Stimulated activated CD8-positive, alpha-beta memory T cell treated with anti-CD3 and anti-CD28 coated beads, Interleukin-4, amount 100 ng/mL, for 1 hour (primary cell): ENCODE measurements around the gene SARS2.
"Not testable (repeated sequence)": the region's sequence is repeated elsewhere in the genome, so short reads cannot be mapped to it uniquely, and the experiment has no call there.

Experiments
- DNase-seq, 2 donors: peaks; one replicate each; pipeline ENCODE4 v3.0.0-alpha.2; 2020; ENCODE audit warnings: low read depth in 2 of 2, low spot score in 1 of 2

The SARS2 gene

DNA sequence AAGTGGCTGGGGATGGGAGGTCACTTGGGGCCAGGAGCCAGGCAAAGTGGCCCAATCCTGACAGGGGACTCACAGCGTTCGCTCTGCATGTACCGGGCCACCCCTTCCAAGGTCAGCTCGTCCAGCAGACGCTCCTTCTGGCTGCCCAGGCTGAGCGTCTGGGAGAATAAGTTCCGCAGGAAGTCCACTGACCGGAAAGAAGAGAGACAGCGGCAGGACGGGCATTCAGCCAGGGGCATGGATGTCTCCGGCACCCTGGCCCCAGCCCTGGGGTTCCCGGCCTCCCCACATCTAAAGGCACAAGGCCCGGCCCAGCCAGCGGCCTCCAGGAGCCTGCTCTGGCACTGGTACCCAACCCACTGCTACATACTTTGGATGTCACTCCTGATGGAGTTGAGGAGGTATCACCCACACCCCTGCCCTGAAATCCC lies 37.2 kb downstream of the SARS2 start:
- no peak for DNase-seq

DNA sequence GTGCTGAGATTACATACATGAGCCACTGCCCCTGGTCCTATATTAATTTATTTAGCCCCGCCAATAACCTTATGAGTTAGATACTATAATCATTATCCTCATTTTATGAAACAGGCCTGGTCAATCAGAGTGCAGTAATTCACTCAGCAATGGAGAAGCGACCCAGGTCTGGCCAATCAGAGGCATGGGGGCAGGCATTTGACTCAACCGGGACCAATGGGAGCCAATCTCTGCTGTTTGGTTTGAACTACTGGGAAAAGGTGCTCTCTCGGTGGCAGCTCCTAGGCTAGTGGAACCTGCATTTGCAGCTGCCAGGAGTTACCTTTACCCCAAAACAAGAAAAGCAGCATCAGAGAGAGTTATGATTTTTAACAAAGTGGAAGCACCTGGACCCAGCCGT lies 37.7 kb downstream of the SARS2 start:
- DNase-seq = no peak

DNA sequence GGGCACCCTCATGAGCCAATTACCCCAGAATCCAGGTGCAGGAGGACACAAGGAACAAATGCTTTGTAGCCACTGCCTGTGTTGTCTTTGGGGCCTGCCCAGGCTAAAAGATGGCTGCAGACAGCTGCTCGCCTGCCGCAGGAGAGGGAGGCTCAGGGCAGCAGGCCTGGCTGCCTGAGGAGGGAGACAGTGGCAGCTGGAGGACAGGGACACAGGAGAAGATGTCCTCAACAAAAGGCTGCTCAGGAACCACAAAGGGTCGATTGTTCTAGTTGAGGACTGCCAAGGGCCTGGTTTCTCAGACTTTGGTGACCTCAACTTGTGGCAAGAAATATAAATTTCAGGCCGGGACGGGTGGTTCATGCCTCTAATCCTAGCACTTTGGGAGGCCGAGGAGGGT lies 38.8 kb downstream of the SARS2 start:
- no peak for DNase-seq

DNA sequence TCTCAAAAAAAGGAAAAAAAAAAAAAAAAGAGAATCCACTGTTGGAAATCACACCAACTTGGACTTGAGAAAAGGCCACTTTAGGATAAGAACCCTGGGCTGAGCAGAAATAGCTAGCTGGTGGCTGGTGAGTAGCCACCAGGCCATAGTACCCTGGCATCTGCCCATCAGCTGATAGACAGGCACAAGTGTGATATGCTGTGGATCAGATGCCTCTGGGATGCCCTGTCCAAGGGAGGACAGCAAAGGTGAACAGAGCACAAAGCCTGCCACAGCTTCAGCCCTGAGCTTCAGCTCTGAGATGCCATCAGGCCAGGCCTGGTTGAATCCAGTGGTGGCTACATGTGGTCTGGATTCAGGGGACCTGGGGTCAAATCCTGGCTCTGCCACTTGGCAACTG lies 39.9 kb downstream of the SARS2 start:
- no peak for DNase-seq

DNA sequence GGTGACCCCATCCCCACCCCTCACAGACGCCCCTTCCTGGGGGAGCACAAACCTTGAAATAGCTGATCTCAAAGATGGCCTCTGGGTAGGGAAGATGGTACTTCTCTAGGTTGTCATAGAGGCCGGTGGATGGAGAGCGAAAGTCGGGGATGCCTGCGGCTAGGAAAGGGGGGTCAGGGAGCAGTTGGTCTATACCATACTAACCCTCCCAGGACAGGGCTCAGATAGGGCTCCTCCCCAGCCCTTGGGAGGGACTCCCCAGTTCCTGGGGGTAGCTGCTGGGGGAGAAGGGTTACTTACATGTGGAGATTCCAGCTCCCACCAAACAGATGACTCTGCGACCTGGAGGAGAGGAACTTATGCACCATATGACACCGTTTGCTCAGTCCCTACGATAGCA lies 40.8 kb downstream of the SARS2 start:
- DNase-seq = no peak

DNA sequence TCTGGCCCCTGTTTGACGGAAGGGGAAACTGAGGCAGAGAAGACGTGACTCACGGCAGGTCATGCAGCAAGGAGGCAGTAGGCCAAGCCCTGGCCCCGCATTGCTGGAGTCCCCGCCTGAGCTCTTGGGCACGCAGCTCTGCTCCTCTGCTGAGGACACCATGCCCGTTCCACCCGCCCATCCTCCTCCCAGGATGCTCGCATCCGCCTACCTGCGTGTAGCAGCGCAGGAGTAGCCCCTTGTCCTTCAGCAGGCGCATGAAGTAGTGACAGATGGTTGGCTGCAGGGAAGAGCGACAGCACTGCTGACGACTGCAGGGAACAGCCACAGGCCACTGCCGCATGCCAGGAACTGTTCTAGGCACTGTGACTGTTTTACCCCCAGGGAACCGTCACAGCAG lies 41.7 kb downstream of the SARS2 start:
- DNase-seq = no peak

DNA sequence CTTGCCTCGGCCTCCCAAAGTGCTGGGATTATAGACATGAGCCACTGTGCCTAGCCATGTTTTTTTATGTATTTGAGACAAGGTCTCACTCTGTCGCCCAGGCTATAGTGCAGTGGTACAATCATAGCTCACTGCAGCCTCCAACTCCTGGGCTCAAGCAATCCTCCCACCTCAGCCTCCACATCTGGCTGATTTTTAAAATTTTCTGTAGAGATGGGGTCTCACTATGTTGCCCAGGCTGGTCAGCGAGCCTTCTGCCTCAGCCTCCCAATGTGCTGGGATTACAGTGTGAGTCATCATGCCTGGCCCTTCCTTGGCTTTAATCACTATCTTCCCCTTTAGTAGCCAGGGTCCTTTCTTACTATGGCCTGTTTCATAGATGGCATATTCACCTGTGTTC lies 45.9 kb downstream of the SARS2 start:
- not testable (repeated sequence) for DNase-seq

DNA sequence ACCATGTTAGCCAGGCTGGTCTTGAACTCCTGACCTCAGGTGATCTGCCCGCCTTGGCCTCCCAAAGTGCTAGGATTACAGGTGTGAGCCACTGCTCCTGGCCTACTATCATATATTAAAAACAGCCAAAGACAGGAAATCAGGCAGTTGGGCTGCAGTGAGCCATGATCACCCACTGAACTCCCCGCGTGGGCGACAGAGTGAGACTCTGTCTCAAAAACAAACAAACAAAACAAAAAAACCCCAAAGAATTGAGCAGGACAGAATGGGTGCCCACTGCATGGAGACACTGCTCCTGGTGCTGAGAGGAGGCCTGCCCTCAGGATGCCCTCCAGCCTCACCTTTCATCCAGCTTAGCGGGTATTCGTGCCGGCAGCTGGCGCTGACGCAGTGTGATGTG lies 47.3 kb downstream of the SARS2 start:
- no peak for DNase-seq

DNA sequence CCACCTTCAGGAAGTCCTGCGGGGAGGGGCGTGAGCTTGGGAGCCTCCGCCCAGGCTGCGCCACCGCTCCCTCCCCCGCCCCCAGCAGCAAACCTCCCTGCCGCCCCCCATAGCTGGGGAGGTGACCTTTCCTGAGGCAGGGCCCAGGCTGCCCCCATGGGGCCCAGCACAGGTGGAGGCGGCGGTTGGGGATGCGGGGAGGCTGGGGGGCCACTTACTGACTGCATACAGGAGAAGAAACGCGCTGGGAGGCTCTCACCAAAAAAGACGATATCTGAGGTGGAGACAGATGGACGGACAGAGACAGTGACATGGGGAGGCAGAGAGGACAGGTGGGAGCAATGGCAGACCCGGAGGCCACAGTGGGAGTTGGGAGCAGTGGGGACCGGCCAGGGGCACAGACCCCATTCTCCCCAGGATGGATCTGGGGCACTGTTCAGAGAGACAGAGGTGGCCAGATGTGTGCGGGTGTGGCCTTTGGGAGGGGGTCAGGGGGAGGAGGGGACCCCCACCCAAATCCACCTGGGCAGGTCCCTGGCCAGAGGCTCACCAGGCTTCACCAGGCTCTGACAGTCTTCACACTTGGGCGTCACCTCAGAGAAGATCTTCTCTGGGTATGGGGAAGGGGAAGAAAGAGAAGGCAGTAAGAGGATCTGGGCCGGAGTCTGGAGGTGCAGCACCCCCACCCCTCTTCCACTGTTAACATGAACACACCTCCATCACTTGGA lies 49.5 kb downstream of the SARS2 start:
- DNase-seq = no peak

DNA sequence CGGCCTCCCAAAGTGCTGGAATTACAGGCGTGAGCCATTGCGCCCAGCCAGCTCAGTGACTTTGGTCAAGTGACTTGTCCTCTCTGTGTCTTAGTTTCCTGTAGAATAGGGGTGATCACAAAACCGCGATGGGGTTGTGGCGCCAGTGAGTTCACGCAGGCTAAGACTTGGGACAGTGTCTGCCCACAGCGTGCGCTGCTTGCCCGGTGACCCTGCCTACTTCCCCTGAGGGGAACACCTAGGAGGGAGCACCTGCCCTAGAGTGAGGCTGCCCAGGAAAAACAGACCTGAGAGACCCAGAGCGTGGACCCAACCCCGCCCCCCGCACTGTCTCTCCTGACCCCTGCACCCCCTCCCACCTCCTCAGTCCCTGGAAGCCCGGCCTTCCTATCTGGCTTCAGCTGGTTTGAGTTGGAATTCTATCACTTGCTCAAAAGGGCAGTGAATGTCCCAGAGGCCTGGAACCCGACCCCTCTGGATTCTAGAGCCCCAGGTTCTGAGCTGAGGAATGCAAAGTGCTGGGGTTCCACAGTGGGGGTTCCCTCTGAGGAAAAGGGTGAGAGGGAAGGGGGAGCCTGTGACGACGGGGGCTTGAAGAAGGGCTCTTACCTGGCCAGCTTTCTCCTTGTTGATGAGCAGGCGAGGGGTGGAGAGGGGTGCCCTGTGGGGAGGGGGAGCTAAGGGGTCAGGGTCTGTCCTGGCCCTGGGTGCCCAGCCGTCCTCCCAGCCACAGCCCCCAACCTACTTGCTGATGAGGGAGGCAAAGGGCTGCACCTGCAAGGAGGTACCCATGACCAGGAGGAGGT lies 50.3 kb downstream of the SARS2 start:
- no peak for DNase-seq

DNA sequence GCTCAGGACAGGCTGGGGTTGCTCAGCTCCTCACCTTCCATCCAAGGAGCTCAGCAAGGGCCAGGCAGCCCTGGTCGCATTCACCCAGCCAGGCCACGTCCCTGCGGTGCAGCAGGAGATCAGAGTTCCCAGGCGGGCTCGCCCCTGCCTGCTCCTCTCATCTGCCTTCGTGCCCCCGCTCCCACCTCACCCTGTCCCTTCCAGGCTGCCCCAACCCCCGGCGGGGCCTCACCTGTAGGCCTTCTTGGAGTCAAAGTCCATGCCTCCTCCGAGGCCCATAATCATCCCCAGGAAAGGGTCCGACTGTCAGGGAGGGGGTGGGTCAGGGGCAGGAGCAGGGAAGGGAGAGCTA lies 51.2 kb downstream of the SARS2 start:
- no peak for DNase-seq

DNA sequence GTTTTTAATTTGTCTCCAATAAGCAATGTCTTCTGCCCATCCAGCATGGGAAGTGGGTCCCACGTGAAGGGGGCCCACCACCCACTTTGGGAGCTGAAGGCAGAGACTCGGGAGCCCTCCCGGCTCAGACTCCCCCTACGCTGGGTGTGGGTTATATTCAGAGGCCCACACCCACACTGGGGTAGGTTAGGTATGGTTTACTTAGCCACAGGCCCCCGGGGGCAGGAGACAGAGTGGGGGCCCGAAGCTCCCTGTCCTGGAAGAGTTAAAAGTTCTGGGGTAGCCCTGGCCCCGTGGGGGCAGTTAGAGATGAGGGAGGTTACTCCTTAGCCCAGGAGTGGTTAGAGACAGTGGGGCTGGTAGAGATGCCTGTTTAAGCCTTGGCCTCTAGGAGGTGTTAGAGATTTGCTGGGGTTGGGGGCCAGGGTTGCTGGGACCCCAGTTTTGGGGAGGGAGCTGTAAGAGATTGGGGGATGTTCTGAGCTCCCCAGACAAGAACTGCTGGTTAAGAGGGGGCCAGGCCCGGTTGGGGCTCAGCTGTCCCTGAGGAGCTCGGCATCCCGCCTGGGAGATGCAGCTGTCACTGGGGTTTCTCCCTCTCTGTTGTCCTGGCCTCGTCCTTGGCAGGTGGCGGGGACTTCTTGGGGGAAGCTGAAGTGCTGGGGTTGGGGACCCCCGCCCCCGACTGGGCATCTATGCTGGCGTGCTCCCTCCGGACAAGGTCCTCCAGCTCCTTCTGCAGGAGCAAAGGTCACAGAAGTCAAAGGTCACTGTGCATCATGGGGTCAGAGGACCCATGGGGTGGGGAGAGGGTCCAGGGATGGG lies 51.8 kb downstream of the SARS2 start:
- no peak for DNase-seq

DNA sequence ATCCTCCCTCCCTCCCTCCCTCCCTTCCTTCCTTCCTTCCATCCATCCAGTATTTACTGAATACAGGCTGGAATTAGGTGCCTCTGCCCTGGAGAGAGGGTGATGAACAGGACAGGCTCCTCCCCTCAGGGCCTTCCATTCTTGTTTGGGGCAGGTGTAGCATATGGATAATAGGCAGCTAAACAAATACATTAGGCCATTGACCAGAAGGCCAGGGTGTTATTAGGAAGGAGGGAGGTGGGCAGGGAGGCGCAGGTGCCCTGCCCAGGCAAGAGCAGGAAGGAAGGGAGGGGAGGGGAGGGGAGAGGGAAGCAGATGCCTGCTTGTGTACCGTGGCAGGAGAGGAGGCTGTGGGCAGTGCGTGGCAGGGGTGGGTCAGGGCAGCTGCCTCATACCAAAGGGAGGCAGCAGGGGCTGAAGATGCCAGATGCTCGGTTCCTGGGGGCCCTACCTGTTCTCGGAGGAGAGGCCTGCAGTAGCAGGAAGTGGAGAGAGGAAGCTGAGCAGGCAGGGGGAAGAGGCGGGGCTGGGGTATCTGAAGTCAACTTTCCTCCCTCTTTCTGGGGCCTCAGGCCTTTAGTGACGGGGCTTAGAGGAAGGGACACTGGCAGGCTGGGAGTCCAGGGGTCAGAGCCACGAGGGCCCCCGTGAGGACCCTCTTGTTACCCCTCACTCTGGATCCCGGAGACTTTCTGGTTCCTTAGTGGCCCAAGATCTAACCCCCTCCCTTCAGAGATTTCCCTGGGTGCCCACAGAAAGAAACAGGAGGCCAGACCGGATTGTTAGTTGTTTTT lies 52.6 kb downstream of the SARS2 start, which contains the start of gene RINL:
Gene RINL (minus strand): TSS at position 495 of the 794 bp plus-strand sequence. CDS start 1,533 bp downstream, outside the sequence.
- DNase-seq = peak in 1 of 2 donors; percentile 48

DNA sequence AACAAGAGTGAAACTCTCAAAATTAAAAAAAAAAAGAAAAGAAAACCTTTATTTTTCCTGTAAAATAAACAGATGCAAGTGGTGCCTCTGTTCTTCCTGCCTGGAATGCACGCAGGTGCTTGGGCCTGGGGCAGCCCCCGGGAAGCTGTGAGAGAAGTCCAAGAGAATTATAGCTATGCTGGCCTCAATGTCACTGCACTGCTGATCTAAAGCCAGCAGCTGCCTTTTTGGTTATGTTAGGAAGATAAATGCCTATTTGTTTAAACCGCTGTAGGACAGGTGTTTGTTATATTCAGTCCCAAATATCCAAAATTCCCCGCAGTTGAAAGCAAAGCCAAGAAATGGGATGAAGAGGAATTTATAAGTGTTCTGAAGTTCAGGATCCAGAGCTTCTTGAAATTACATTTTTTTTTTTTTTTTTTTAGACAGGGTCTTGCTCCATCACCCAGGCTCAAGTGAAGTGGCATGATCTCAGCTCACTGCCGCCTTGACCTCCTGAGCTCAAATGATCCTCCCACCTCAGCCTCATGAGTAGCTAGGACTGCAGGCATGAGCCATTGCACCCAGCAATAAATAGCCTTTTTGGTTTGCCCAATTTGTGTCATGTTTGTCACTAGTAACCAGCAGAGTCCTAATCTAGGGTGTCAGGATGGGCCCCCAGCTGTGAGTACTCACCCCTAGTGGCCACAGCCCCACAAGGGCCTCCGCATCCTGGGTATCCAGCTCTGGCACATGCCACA lies 54.7 kb downstream of the SARS2 start:
- no peak for DNase-seq

DNA sequence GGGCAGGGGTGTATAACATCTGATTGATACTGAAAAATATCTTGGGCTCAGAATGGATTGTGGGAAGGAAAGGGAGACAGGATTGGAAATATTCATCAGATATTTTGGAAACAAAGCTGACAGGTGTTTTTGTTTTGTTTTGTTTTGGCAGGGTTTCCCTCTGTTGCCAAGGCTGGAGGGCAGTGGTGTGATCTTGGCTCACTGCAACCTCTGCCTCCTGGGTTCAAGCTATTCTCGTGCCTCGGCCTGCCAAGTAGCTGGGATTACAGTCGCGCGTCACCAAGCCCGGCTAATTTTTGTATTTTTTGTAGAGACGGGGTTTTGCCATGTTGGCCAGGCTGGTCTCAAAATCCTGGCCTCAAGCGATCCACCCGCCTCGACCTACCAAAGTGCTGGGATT lies 57.2 kb downstream of the SARS2 start:
- DNase-seq = not testable (repeated sequence)

DNA sequence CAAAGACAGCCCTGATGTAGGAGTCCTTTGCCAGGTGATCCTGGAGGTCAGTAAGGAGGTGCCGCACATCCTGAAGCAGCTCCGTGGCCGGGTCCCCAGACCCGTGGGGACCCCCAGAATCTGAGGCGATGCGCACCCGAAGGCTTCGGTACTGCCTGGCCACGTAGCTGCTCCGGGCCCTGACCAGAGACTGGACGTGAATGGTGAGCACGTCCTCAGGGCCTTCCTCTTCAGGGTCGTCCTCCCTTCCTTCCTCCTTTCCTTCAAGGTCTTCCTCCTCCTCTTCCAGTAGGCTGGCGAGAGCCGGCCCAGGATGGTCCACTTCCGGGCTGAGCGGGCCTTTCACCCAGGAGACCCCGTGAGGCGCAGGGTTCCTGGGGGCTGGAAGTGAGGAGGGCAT lies 60.0 kb downstream of the SARS2 start:
- DNase-seq = no peak

DNA sequence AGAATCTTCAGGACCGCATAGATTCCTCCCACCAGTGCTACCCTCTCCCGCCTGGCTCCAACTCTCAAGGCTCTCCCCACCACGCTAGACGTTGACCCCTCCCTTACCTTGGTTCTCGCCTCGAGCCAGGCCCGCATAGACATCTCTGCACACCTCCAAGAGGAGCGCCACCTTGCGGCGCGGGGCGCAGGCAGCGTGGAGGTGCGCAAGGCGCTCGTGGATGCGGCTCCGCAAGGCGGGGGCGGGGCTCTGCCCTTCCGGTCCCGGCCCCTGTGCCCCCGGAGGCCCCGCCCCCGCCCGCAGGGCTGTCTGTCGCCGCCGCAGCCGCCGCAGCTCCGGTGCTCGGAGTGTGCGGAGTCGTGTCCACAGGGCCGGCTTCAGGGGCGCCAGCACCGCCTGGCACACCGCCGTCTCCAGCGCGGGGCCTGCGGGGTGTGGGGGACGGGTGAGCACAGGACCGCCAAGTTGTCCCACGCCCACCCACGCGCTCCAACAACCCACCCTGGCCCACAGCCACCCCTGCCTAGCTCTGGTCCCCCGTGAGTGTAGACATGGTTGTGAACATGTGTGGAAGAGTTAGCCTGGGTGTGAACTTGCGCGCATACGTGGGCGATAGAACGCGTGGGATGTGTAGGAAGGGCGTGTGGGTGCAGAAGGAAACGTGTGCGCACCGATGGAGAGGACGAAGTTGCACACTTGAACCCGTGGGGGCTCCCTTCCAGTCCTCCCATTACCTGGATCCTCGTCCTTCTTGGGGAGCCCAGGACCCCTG lies 60.5 kb downstream of the SARS2 start:
- DNase-seq = peak; percentile 73 to 87

DNA sequence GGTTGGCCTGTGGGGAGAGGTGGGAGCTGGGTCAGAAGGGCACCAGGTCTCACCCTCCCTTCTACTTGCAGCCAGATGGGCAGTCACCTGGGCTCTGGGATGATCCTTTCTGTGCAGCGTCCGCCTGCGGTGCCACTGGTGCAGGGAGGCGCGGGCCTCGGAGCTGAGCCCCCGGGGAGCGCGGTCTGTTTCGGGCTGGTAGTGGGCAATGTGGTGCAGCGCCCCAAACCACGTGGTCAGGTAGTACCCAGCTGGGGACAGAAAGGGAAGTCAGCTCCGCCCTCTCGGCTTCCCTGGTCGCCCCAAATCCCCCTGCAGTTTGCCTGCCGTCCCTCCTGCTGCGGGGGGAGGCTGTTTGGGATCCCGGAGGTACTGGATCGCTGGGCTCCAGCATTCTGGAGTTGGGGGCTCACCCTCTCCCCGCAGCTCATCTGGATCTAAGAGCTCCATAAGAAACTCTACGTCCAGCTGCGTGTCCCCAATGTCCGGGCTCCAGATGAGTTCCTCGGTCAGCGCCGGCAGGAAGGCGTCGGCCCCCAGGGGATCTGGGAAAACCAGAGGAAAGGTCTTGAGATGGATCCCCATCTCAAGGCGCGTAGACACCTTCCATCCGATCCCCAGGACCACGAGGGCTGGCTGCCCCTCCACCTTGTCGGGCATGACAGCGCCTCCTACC lies 61.3 kb downstream of the SARS2 start:
- DNase-seq = no peak

DNA sequence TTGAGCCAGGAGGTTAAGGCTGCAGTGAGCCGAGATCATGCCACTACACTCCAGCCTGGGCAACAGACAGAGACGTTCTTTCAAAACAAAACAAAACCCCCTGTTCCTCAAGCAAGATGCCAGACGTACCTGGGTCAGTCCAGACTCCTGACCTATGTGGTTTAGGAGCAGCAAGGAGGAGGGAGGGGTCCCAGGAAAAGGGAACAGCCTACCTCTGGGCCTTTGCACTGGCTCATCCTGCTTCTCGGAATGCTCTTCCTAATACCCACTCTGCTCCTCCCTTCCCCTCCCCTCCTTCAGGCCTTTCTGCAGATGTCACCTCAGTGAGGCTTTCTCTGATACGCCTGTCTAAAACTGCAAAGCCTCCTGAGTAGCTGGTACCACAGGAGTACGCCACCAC lies 62.0 kb downstream of the SARS2 start:
- DNase-seq = no peak
